Measurements from ENCODE around the gene CDH4. TPM values are rescaled to one million over a fixed set of nuclear protein-coding genes. Genes with fewer than 3 reads are reported as not detected.

The CDH4 gene
- total RNA-seq, 2 donors from 2014 or later: 0.05 to 2.2 TPM

GRCh38 chr20:61901392-61902220 is 649.5 kb downstream of the CDH4 start:
- no peak for TF ChIP-seq POLR2AphosphoS5 (IDR thresholded peaks at IDR 0.05)
- no peak for TF ChIP-seq POLR2A (IDR thresholded peaks at IDR 0.05)
- no peak for TF ChIP-seq CTCF (IDR thresholded peaks at IDR 0.05)
- H3K27ac ChIP-seq: no peak overlapping the region
- intact Hi-C loops (cut with DNase I): no loop called here
- no peak for DNase-seq (ENCODE audit: low spot score)
- peaks cover 6% of the 10 kb centered on the region for H3K27me3 ChIP-seq (replicated peaks; ENCODE audit: insufficient read depth)
- H3K36me3 ChIP-seq: no peaks in the 10 kb centered on the region
- no peaks in the 10 kb centered on the region for H3K9me3 ChIP-seq
- 60% methylated on average over 35 of the region's 35 CpGs for WGBS
- no peak overlapping the region for H3K4me3 ChIP-seq
- H3K4me1 ChIP-seq (replicated peaks): no peaks in the 10 kb centered on the region

- Histone ChIP-seq H3K4me1 (replicated peaks) (no peaks in the 10 kb centered on the region), H3K27me3 (replicated peaks; ENCODE audit: insufficient read depth) (peaks cover 3% of the 10 kb centered on the region), H3K27ac (no peak overlapping the region), H3K4me3 (no peak overlapping the region), H3K36me3 (no peaks in the 10 kb centered on the region), H3K9me3 (no peaks in the 10 kb centered on the region)
- DNase-seq (ENCODE audit: low spot score): no peak
- intact Hi-C loops (cut with DNase I): no loop called here
- no peak for TF ChIP-seq POLR2AphosphoS5 (IDR thresholded peaks at IDR 0.05)
- TF ChIP-seq CTCF (IDR thresholded peaks at IDR 0.05): no peak
- TF ChIP-seq POLR2A (IDR thresholded peaks at IDR 0.05): no peak
- WGBS: 52% methylated on average over 25 of the region's 27 CpGs
Measured at GRCh38 chr20:61902221-61902869, 650.3 kb downstream of the CDH4 start.

GRCh38 chr20:61903575-61904340 is 651.7 kb downstream of the CDH4 start:
- 77% methylated on average over 24 of the region's 26 CpGs for WGBS
- H3K36me3 ChIP-seq: no peaks in the 10 kb centered on the region
- H3K9me3 ChIP-seq: no peaks in the 10 kb centered on the region
- no peak overlapping the region for H3K4me3 ChIP-seq
- intact Hi-C loops (cut with DNase I): no loop called here
- no peak overlapping the region for H3K27ac ChIP-seq
- H3K27me3 ChIP-seq (replicated peaks; ENCODE audit: insufficient read depth): no peaks in the 10 kb centered on the region
- TF ChIP-seq POLR2AphosphoS5 (IDR thresholded peaks at IDR 0.05) (no peak), POLR2A (IDR thresholded peaks at IDR 0.05) (no peak), CTCF (IDR thresholded peaks at IDR 0.05) (no peak)
- DNase-seq (ENCODE audit: low spot score): no peak
- H3K4me1 ChIP-seq (replicated peaks): no peaks in the 10 kb centered on the region

- no peak for DNase-seq (ENCODE audit: low spot score)
Measured at GRCh38 chr20:61904456-61904855, 652.4 kb downstream of the CDH4 start.

More at GRCh38 chr20:61904456-61904855, 652.4 kb downstream of the CDH4 start:
- H3K36me3 ChIP-seq: no peaks in the 10 kb centered on the region
- H3K27ac ChIP-seq: no peak overlapping the region
- TF ChIP-seq POLR2AphosphoS5 (IDR thresholded peaks at IDR 0.05) (no peak), POLR2A (IDR thresholded peaks at IDR 0.05) (no peak)
- H3K27me3 ChIP-seq (replicated peaks; ENCODE audit: insufficient read depth): no peaks in the 10 kb centered on the region
- WGBS: 93% methylated on average over 9 of the region's 14 CpGs
- H3K4me3 ChIP-seq: no peak overlapping the region
- intact Hi-C loops (cut with DNase I): no loop called here
- H3K9me3 ChIP-seq: no peaks in the 10 kb centered on the region
- H3K4me1 ChIP-seq (replicated peaks): no peaks in the 10 kb centered on the region

Measured in prostate gland (tissue), 2 donors.